ENCODE results near the gene IFI27L1. TPM values are rescaled to one million over a fixed set of nuclear protein-coding genes. Genes with fewer than 3 reads are reported as not detected.
A peak's percentile ranks its signal among the peaks of the same experiment; 100 is the strongest.

Gene IFI27L1
- total RNA-seq, 1 donor from 2014 or later, result 36.8 TPM

DNA sequence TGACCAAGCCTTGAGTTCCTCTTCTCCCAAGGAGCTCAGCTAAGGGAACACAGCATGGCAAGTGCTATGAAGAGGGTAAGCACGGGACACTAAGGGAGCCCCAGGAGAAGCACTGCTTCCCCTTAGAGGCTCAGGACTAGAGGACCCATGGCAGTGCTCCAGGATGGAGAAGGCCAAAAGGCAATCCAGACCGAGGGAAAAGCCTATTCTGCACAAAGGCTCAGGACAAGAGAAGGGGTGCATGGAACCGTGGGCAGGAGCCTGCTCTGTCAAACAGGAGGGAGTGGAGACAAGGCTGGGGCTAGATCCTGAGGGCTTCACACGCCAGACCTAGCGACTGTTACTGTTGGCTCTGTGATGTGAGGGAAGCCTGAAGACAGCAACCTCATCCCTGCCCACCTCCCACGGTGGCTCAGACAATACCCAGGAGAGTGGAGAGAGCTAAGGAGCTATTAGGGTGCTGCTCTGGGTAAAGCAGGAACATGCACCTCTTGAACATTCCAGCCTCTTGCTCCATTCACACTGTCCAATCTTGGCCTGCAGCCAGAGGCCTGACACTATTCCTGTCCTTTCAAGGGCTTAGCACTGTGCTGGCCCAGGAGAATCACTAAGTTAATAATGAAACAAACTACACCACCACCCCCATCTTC, 30.8 kb upstream of the IFI27L1 start:
- no peaks in the 10 kb centered on the region for H3K27me3 Mint-ChIP-seq
- H3K27ac Mint-ChIP-seq, result no peak overlapping the region
- no peaks in the 10 kb centered on the region for H3K9me3 Mint-ChIP-seq
- H3K4me1 Mint-ChIP-seq (ENCODE audit: unreplicated experiment), result peaks cover 18% of the 10 kb centered on the region
- peaks cover 47% of the 10 kb centered on the region for H3K36me3 Mint-ChIP-seq
- TF ChIP-seq, protein P1, sequence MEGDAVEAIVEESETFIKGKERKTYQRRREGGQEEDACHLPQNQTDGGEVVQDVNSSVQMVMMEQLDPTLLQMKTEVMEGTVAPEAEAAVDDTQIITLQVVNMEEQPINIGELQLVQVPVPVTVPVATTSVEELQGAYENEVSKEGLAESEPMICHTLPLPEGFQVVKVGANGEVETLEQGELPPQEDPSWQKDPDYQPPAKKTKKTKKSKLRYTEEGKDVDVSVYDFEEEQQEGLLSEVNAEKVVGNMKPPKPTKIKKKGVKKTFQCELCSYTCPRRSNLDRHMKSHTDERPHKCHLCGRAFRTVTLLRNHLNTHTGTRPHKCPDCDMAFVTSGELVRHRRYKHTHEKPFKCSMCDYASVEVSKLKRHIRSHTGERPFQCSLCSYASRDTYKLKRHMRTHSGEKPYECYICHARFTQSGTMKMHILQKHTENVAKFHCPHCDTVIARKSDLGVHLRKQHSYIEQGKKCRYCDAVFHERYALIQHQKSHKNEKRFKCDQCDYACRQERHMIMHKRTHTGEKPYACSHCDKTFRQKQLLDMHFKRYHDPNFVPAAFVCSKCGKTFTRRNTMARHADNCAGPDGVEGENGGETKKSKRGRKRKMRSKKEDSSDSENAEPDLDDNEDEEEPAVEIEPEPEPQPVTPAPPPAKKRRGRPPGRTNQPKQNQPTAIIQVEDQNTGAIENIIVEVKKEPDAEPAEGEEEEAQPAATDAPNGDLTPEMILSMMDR (conservative IDR thresholded peaks at IDR 0.05), result no peak
- H3K4me3 Mint-ChIP-seq, result no peak overlapping the region
- DNase-seq (ENCODE audit: extremely low spot score, unreplicated experiment), result peak; percentile 36

DNA sequence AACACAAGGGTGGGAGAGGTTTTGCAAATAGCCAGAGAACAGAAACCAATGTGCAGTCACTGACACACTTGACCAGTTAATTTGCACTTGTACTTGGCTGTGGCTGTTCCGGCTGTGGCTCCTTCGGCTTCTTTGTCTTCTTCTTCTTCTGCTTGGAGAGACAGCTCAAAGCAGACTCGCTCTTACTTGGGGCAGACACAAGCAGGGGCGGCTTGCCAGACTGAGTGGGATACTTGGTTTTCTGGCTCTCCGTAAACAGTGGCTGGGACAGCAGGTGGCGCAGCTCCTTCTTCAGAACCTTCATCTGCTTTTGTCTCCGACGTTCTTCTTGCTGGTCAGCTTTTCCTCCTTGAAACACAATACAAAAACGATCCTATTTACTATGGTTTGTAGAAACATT, 30.0 kb upstream of the IFI27L1 start:
- Mint-ChIP-seq H3K27me3 (no peaks in the 10 kb centered on the region), H3K27ac (peak overlapping the region; percentile 40), H3K36me3 (peaks cover 50% of the 10 kb centered on the region), H3K9me3 (no peaks in the 10 kb centered on the region), H3K4me1 (ENCODE audit: unreplicated experiment) (peaks cover 18% of the 10 kb centered on the region), H3K4me3 (no peak overlapping the region)
- DNase-seq (ENCODE audit: extremely low spot score, unreplicated experiment), result peak; percentile 34
- TF ChIP-seq, protein P1 (conservative IDR thresholded peaks at IDR 0.05), result peak; percentile 63

DNA sequence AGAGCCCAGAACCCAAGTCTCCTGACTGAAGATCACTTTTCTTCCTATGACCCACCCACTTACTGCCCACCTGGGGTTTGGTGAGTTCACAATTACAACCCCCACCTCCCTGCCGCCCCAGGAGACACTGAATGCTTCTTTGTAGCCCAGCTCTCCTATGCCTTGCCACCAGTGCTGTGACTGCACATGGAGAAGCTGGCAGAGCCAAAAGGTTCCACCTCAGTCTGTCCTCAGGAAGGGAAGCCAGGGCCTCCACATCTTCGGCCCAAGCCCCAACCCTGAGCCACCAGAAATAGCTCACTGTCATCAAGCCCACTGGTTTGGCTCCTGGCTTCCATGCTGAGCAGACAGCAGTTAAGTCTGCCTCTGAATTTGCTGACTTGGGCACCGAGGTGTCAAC, 29.3 kb upstream of the IFI27L1 start:
- Mint-ChIP-seq H3K4me1 (ENCODE audit: unreplicated experiment) (peaks cover 22% of the 10 kb centered on the region), H3K36me3 (peaks cover 54% of the 10 kb centered on the region), H3K4me3 (no peak overlapping the region), H3K27me3 (no peaks in the 10 kb centered on the region), H3K27ac (no peak overlapping the region), H3K9me3 (no peaks in the 10 kb centered on the region)
- peak; percentile 39 for DNase-seq (ENCODE audit: extremely low spot score, unreplicated experiment)
- TF ChIP-seq, protein P1 (conservative IDR thresholded peaks at IDR 0.05), result no peak

DNA sequence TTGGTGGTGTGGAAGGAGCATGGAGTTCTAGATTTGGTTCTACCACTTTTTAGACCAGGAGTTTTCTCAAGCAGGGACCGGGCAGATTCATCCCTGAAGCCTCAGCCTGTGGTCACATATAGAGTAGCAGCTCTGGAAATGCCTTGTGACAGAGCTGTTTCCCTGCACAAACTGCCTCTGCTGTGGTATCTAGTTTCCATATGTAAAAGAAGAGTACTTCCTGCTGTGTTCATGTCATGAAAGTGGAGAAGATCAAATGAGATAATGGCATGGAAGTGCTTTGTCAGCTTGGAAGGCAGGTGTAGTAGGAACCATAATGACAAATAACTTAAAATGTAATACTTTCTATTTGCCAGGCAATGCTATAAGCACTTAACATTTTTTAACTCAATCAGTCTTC, 28.9 kb upstream of the IFI27L1 start:
- DNase-seq (ENCODE audit: extremely low spot score, unreplicated experiment), result no peak
- H3K27ac Mint-ChIP-seq, result peak overlapping the region; percentile 61
- H3K27me3 Mint-ChIP-seq, result no peaks in the 10 kb centered on the region
- TF ChIP-seq, protein P1 (conservative IDR thresholded peaks at IDR 0.05), result no peak
- peaks cover 22% of the 10 kb centered on the region for H3K4me1 Mint-ChIP-seq (ENCODE audit: unreplicated experiment)
- H3K9me3 Mint-ChIP-seq, result no peaks in the 10 kb centered on the region
- no peak overlapping the region for H3K4me3 Mint-ChIP-seq
- H3K36me3 Mint-ChIP-seq, result peaks cover 54% of the 10 kb centered on the region

GRCh38 chr14:94052662-94053061, 28.4 kb upstream of the IFI27L1 start:
- no peak overlapping the region for H3K4me3 Mint-ChIP-seq
- H3K27ac Mint-ChIP-seq, result peak overlapping the region; percentile 61
- H3K27me3 Mint-ChIP-seq, result no peaks in the 10 kb centered on the region
- TF ChIP-seq, protein P1 (conservative IDR thresholded peaks at IDR 0.05), result no peak
- H3K4me1 Mint-ChIP-seq (ENCODE audit: unreplicated experiment), result peaks cover 22% of the 10 kb centered on the region
- no peak for DNase-seq (ENCODE audit: extremely low spot score, unreplicated experiment)
- peaks cover 54% of the 10 kb centered on the region for H3K36me3 Mint-ChIP-seq
- H3K9me3 Mint-ChIP-seq, result no peaks in the 10 kb centered on the region

Data from type B pancreatic cell (in vitro differentiated cells).